GM18907 (cell line): ENCODE data around the gene KRT2.

ENCODE experiments used
- ATAC-seq: cut with Tn5 transposase; IDR thresholded peaks from one replicate; pipeline ENCODE4 v1.9.1; 2021; ENCODE audit warnings: mild to moderate bottlenecking, moderate library complexity; ENCODE audit not compliant: unreplicated experiment

KRT2 gene

GRCh38 chr12:52667509-52667908, 15.5 kb upstream of the KRT2 start:
- ATAC-seq, result no peak

- no peak for ATAC-seq
Measured at GRCh38 chr12:52666471-52666870, 14.5 kb upstream of the KRT2 start.

DNA sequence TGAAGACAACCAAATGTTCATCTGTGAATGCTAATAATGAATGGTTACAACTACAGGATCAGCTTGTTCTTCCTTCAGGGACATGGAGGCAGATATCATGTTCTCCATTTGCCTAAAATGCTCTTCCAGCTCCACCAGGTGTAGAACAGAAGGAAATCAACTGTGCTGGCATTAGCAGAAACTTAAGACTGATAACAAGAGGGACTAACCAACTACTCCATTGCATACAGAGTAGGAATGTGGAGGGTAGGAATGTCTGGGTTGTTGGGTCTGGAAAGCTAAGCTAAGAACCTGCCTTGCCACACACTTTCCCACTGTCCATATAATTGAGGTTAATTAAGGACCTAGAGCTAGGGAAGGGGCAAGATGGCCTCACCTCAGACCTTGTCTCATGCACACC, 11.4 kb upstream of the KRT2 start:
- no peak for ATAC-seq

DNA sequence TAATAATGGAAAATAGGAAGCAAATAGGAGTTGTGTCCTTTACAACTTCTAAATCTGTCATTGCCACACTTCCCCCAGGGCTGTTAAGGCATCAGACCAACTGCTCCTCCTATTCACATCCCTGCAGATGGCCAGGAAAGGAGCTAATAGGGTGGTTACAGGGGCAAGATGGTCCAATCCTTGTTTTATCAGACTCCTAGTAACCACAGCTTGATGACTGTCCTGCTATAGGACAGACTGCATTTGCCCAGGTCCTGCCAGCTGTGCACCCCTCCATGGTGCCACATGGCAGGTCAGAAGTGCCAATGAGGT, 10.9 kb upstream of the KRT2 start:
- no peak for ATAC-seq

GRCh38 chr12:52662093-52662917, 10.3 kb upstream of the KRT2 start:
- ATAC-seq, result no peak

DNA sequence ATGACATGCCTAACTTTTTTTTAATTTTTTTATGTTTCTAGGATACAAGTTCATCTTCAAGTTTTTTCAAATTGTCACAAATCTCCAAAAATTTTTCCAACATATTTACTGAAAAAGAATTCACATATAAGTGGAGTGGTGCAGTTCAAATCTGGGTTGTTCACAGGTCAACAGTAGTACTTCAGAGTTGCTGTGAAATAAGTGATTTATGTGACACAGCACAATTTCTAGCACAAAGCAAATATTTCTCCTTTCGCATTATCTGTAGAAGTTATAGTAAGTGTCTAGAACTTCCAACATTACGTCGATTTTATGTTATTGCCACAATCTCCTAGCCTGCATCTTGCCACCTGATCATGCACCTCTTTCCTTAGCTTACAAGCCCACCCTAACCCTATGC, 9.7 kb upstream of the KRT2 start:
- ATAC-seq, result no peak

DNA sequence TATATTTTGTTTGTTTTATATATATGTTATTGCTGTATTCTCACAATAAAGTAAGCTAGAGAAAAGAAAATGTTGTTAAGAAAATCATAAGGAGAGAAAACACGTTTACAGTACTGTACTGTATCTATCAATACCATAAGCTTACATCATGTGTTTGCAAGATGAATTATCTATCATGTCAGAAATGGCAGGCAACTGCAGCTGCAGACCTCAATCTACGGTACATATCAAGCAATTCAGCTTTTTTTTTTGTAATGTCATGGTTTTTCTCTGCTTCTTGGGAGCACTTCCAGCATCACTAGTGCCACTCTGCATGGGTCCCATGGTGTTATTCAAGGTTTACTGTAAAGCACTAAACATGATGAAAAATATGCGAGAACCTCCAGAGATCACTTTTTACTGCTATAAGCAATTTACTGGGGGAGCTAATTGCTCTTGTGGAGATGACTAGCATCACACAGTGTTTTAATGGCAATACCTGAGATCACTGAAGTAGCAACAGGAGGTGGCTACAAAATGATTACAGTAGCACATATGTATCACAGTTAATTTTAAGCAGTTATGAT, 9.0 kb upstream of the KRT2 start:
- ATAC-seq, result no peak

- no peak for ATAC-seq
Measured at GRCh38 chr12:52659951-52660350, 7.9 kb upstream of the KRT2 start.

DNA sequence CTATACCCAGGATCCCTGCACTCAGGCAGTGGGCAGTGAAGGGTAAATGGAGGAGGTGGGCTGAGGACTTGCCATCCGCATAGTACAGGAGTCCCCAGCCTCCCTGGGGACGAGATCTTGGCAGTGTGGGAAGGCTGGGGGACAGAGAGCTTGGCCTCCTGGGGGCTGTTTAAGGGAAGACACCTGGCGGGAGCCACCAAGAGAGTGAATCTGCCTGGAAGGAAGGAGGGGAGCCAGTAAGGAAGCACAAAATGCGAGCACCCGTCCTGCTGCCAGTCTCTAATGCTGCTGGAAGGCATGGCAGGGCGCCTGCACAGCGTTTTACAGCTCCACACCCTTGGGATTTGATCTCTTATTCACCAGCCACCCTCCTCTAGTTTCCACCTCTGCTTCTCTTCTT, 7.4 kb upstream of the KRT2 start:
- no peak for ATAC-seq

- no peak for ATAC-seq
Measured at GRCh38 chr12:52658196-52658595, 6.2 kb upstream of the KRT2 start.

- ATAC-seq, result no peak
Measured at GRCh38 chr12:52657250-52657902, 5.4 kb upstream of the KRT2 start.

DNA sequence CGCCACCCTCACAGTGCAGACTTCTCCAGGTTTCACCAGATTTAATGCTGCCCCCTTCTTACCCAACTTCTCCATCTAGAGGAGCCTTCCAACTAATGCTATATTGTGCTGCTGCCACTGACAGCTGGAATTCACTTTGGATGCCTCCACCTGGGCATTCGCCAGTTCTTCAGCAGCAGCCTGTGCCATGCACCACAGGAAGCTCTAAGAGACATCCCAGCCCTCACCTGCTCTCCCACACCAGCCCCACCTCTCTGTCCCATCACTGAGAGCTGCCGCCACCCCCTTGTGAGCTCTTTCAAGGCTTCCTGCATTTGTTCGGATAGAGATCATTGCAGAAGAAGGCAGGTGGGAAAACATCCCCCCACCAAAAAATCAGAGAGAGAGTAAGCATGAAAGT, 4.6 kb upstream of the KRT2 start:
- no peak for ATAC-seq

GRCh38 chr12:52655720-52656124, 3.7 kb upstream of the KRT2 start:
- ATAC-seq, result no peak

GRCh38 chr12:52655251-52655650, 3.2 kb upstream of the KRT2 start:
- ATAC-seq, result no peak

- ATAC-seq, result no peak
Measured at GRCh38 chr12:52650520-52651081, 1.4 kb downstream of the KRT2 start.

- ATAC-seq, result no peak
Measured at GRCh38 chr12:52649066-52649465, 2.9 kb downstream of the KRT2 start.

DNA sequence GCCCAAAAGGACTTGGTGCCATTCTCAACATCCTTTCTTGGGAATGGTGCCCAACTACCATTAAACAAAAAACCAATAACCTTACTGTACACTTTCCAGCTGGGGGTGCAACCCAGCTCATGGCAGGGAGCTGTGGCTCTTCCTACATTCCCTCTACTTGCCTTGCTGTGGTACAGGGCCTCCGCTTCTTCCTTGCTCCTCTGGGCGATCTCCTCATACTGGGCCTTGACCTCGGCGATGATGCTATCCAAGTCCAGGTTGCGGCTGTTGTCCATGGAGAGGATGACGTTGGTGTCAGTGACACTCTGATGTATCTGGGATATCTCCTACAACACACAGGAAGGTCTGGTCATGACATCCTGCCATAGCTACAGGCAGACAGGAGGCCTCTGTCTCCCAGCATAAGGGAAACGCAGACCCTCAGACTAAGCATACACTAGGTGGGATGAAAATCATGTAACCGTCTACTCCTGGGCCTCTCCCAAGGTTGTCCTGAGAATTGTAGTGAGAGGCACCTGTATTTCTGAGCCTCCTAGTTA, 3.9 kb downstream of the KRT2 start:
- no peak for ATAC-seq

GRCh38 chr12:52647601-52648000, 4.4 kb downstream of the KRT2 start:
- ATAC-seq, result no peak

GRCh38 chr12:52646613-52647012, 5.4 kb downstream of the KRT2 start:
- no peak for ATAC-seq

DNA sequence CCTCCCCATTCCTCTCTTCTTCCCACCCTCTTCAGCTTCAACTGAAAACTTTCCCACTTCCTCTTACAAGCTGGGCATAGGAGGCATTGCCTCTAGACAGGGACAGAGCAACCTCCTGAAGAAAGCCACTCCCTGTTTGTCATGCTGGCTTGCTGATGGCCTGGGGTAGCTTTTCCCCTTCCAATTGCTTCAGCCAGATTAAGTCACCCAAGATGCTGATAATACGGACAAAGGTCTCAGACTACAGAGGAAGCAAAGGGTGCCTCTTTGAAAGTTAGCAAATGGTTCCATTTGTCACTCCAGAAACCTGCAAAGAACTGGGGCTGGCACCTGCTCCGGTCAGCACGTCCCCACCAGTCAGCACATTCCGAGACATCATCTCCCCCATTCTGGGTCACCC, 6.0 kb downstream of the KRT2 start:
- no peak for ATAC-seq

DNA sequence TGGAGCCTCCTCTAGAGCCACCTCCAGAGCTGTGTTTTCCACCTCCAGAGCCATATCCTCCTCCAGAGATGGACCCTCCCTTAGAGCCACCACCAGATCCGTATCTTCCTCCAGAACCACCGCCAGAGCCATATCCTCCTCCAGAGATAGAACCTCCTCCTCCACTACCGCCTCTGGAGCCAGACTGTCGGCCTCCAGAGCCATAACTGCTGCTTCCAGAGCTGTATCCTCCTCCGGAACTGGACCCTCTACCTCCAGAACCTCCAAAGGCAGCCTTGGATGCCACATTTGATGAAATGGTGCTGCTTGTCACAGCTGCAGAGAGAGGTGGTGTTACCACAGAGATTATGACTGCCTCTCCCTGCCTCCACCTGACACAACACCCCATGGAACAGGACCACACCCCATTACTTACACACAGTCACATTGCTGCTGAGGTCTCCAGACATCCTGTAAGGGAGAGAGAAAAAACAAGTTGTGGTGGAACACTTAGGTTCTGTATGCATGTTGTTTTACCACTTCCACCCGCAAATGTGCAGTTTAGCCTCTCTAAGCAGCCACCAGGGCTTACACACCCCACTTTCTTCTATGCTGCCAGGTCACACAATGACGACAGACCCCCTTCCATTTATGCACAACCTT, 6.8 kb downstream of the KRT2 start:
- ATAC-seq, result no peak

GRCh38 chr12:52644078-52644415, 8.0 kb downstream of the KRT2 start:
- ATAC-seq, result no peak
